ELF-1 (cell line): ENCODE measurements around the gene PACS2.
"Not testable (repeated sequence)": the region's sequence is repeated elsewhere in the genome, so short reads cannot be mapped to it uniquely, and the experiment has no call there.

Source experiments
- DNase-seq: peaks from one replicate; pipeline ENCODE4 v3.0.0-alpha.2; 2016; ENCODE audit warnings: low read depth, low spot score

The PACS2 gene

GRCh38 chr14:105314287-105315200, at the start of gene PACS2:
TSS of gene PACS2 (plus strand) at chr14:105314748. CDS start at chr14:105314919, 171 bp downstream.
- DNase-seq = peak; percentile 59

- no peak for DNase-seq
Measured at GRCh38 chr14:105267820-105268548, 46.6 kb upstream of the PACS2 start.

- no peak for DNase-seq
Measured at GRCh38 chr14:105268736-105269354, 45.7 kb upstream of the PACS2 start.

DNA sequence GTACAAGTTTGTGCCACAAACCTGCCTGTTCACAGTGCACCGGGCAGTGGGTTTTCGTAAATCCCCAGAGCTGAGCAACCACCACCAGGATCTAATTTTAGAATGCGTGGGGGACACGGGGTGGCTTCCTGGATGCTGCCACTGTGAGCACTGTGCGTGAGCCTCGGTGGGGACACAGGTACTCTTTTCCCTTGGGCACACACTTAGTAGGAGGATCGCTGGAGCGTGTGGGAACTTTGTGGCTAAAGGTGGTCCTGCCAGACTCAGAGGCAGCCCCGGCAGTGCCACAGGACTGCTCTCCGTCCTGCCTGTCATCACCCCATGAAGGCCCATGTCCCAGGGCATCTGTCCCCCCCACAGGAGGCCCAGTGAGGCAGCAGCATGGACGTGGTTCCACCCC, 45.1 kb upstream of the PACS2 start:
- no peak for DNase-seq

- no peak for DNase-seq
Measured at GRCh38 chr14:105271224-105271890, 43.2 kb upstream of the PACS2 start.

GRCh38 chr14:105272623-105273022, 41.9 kb upstream of the PACS2 start:
- DNase-seq = peak; percentile 27

GRCh38 chr14:105273062-105273461, 41.5 kb upstream of the PACS2 start:
- peak; percentile 38 for DNase-seq

GRCh38 chr14:105274637-105275036, 39.9 kb upstream of the PACS2 start:
- DNase-seq = no peak

GRCh38 chr14:105275267-105275946, 39.1 kb upstream of the PACS2 start:
- peak; percentile 17 for DNase-seq

GRCh38 chr14:105277448-105277847, 37.1 kb upstream of the PACS2 start:
- DNase-seq = not testable (repeated sequence)

DNA sequence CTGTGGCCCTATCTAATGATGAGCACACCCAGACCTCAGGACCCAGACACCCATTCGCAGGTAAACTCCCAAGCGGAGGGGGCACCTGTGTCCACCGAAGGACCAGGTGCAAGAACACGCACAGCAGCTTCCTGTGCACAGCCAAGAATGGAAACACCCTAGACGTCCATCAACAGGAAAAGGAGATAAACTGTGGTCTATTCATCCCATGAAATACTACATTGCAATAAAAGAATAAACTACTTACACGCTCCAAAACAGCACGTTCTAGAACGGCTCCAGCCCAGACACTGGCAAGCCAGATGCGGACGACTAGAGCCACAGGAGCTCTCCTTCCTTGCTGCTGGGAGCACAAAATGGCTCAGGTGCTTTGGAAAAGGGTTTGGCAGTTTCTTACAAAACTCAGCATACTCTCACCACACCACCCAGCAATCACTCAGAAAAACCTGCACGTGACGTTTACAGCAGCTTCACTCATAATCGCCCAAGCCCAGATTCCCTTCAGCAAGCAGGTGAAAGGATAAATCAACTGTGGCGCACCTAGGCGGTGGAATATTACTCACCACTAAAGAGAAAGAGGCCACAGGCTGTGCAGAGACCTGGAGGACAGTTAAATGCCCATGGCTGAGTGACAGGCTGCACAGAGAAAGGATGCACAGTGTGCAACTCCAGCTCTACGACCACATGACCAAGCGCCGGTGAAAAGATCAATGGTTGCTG, 34.7 kb upstream of the PACS2 start:
- DNase-seq = no peak

- no peak for DNase-seq
Measured at GRCh38 chr14:105280525-105280924, 34.0 kb upstream of the PACS2 start.

DNA sequence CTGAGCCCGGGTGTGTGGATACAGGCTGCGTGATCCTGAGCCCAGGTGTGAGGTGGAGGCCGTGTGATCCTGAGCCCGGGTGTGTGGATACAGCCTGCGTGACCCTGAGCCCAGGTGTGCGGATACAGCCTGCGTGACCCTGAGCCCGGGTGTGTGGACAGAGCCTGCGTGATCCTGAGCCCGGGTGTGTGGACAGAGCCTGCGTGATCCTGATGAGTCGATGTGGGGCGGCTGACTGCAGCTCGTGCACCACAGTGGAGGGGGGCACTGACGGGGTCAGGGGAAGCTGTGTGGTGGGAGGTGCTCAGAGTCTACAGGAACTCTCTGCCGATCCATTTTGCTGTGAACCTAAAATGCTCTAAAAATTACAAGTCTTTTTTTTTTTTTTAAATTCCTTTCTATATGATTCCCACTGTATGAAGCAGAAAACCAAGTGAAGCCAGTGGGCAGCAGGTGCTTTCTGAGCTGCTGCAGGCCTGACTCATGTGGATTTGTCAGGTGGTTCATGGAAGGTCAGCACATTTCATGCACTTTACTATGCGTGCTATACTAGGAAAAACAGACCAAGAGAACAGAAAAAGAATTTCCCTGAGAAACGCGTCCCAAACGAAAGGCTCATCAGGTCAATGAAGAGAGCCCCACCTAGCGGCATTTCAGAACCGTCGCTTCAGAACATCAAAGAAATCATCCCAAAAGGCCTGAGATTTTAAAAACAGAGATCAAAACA, 33.0 kb upstream of the PACS2 start:
- DNase-seq = peak; percentile 58

DNA sequence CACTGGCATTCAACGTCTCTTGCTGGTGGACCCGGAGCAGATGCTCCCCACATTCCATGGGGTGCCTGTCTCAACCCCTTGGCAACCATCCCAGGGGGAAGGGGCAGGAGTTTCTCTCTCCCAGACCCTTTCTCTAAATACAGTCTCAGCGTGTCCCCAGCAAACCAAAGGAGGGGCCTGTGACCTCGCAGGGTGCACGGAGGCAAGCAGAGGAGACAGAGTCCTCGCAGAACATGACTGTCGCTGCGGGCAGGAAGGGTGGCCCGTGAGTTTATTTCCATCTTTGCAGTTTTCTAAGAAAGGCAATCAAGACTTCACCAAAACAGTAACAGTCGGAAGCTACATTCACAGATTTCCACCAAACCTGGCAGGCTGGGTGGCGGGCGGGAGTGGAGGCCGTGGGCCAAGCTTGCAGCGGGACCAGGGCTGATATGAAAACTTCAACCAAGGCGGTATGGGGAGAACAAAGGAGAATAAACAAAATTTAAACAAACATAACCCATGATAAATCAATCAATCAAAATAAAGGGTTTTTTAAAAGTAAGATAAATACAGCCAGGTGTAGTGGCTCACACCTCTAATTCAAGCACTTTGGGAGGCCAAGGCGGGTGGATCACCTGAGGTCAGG, 32.3 kb upstream of the PACS2 start:
- DNase-seq = no peak

GRCh38 chr14:105283028-105283427, 31.5 kb upstream of the PACS2 start:
- peak; percentile 44 for DNase-seq

DNA sequence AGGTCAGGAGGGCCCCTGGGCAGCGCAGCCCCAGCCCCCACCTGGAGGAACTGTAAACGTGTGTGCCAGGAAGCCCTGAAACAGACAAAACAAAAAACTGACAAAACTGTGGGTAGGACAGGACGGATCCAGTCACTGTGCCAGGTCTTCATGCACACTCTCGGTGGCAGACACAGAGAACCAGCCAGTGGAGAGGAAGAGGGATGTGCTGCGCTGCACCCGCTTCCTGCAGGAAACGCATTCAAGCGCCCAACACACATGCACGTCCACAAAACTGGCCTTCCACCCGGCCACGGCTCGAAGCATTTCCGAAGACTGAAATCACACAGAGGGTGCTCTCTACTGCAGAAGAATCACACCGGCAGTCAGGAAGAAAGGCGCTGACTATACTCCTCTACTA, 30.6 kb upstream of the PACS2 start:
- no peak for DNase-seq

- DNase-seq = no peak
Measured at GRCh38 chr14:105285174-105285573, 29.4 kb upstream of the PACS2 start.

DNA sequence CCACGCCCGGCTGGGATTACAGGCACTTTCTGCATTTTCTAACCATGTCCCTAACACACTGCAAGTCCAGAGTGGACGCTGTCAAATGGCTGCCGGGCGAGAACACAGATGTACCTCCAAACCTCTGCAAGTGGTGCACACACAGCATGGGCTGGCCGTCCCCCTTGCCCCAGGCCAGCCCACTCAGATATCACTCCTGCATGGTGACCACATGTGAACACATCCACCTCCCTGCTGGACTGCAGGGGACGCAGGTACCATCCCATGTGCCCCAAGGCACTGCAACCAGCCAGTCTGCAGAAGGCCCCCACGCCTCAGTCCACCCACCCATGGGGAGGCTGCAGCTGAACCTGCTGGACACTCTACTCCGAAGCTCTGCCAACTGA, 27.8 kb upstream of the PACS2 start:
- no peak for DNase-seq
